CD8-positive, alpha-beta memory T cell (primary cell): ENCODE data around the gene MIPEP. TPM values are rescaled to one million over a fixed set of nuclear protein-coding genes. Genes with fewer than 3 reads are reported as not detected.

Source experiments
- CTCF ChIA-PET: fragments of 350-600 bp; sonication (Branson Sonifier 250); formaldehyde crosslinking; loops from one replicate; lab custom pipeline; 2021; ENCODE audit warnings: antibody characterized with exemption; lab: Charles Lee
- POLR2A ChIA-PET: fragments of 350-600 bp; sonication (Branson Sonifier 250); formaldehyde crosslinking; loops from one replicate; lab custom pipeline; 2021; ENCODE audit warnings: antibody characterized with exemption; lab: Charles Lee
- DNase-seq, 5 donors: peaks; one replicate each; pipeline versions ENCODE4 v3.0.0 to v3.0.0-alpha.2; 2020 to 2022; ENCODE audit warnings: mixed read lengths in 1 of 5
- H3K27ac ChIP-seq: one replicate; pipeline ENCODE4 v1.7.0; 2013; ENCODE audit warnings: low read depth, mild to moderate bottlenecking, low read length, moderate library complexity
- H3K27me3 ChIP-seq: 2 replicates; pipeline ENCODE4 v1.7.0; 2013; ENCODE audit warnings: low read length, mild to moderate bottlenecking; ENCODE audit not compliant: insufficient read depth, poor library complexity, severe bottlenecking
- H3K36me3 ChIP-seq: 2 replicates; pipeline ENCODE4 v1.7.0; 2013; ENCODE audit warnings: mild to moderate bottlenecking, low read length, moderate library complexity; ENCODE audit not compliant: insufficient read depth
- H3K4me1 ChIP-seq: 2 replicates; pipeline ENCODE4 v1.7.0; 2013; ENCODE audit warnings: mild to moderate bottlenecking, low read length, moderate library complexity; ENCODE audit not compliant: insufficient read depth
- H3K4me3 ChIP-seq: 2 replicates; pipeline ENCODE4 v1.7.0; 2013; ENCODE audit warnings: mild to moderate bottlenecking, low read length
- H3K9me3 ChIP-seq: 2 replicates; pipeline ENCODE4 v1.7.0; 2013; ENCODE audit warnings: mild to moderate bottlenecking, low read length
- H3K27ac Mint-ChIP-seq, 8 donors: one replicate each; pipeline ENCODE4 v1.8.0; 2020 to 2021; ENCODE audit warnings: mixed read lengths in 8 of 8, mild to moderate bottlenecking in 6 of 8, inconsistent platforms in 3 of 8, moderate library complexity in 3 of 8
- H3K27me3 Mint-ChIP-seq, 2 donors: one replicate each; pipeline ENCODE4 v1.8.0; 2020 to 2021; ENCODE audit warnings: mixed read lengths in 2 of 2, mild to moderate bottlenecking in 1 of 2, moderate library complexity in 1 of 2
- H3K36me3 Mint-ChIP-seq, 3 donors: one replicate each; pipeline ENCODE4 v1.8.0; 2020 to 2021; ENCODE audit warnings: mixed read lengths in 3 of 3, inconsistent platforms in 1 of 3, mild to moderate bottlenecking in 1 of 3
- H3K4me1 Mint-ChIP-seq, 3 donors: one replicate each; pipeline ENCODE4 v1.8.0; 2020 to 2021; ENCODE audit warnings: mixed read lengths in 3 of 3, inconsistent platforms in 1 of 3, mild to moderate bottlenecking in 1 of 3
- H3K4me3 Mint-ChIP-seq, 7 donors: one replicate each; pipeline ENCODE4 v1.8.0; 2020 to 2021; ENCODE audit warnings: mixed read lengths in 7 of 7, mild to moderate bottlenecking in 6 of 7, moderate library complexity in 4 of 7, inconsistent platforms in 2 of 7
- H3K9me3 Mint-ChIP-seq, 5 donors: one replicate each; pipeline ENCODE4 v1.8.0; 2020 to 2022; ENCODE audit warnings: mixed read lengths in 5 of 5, mild to moderate bottlenecking in 3 of 5, moderate library complexity in 2 of 5, inconsistent platforms in 1 of 5
- polyA plus RNA-seq: library from polyadenylated mRNA; unstranded; fragments of 300-500 nt; fragmentation: Illumina TruSeq; gene quantifications from one replicate; pipeline ENCODE4 v1.2.3, GENCODE V29; 2021
- total RNA-seq, 2 experiments: library from RNA; stranded (reverse); gene quantifications; one replicate each; pipeline ENCODE4 v1.2.3, GENCODE V29; 2021

MIPEP gene
- total and polyA plus RNA-seq, 3 experiments from 2014 or later: 17.9 to 23.7 (median 18.8) TPM

DNA sequence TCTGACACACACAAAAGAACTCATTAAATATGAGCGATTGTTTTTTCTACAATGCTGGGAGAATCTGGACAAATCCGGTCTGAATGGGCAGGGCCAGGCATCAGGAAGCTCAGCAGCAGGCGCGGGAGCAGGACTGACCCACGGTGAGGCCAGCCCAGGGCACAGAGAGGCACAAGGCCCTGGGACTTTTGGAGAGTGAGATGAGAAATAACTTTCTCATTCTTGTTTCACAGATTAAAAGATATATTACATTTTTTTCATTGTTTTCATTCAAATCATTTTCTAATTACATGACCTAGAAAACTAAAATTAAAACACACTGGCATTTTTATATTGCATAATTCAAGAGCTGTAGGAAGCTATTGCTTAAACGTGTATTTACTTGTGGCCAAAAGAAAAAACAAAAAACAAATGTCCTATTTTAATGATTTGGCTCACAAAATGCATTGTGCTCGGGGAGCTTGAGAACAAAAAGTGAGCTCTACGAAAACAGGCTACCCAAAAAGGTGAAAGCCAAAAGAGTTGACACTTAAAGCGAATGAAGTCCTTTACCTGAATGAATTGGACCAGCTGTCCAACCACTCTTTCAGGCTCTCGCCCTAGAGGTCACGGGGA lies 185.8 kb downstream of the MIPEP start:
- Mint-ChIP-seq H3K4me3 (no peak overlapping the region), H3K36me3 (no peaks in the 10 kb centered on the region), H3K4me1 (no peaks in the 10 kb centered on the region), H3K27me3 (peaks cover 3 to 9% of the 10 kb centered on the region in 2 donors), H3K9me3 (no peaks in the 10 kb centered on the region), H3K27ac (no peak overlapping the region)
- no peaks in the 10 kb centered on the region for H3K36me3 ChIP-seq
- H3K27ac ChIP-seq: no peak overlapping the region
- H3K27me3 ChIP-seq: no peaks in the 10 kb centered on the region
- POLR2A ChIA-PET: no interaction called here
- H3K9me3 ChIP-seq: no peaks in the 10 kb centered on the region
- H3K4me3 ChIP-seq: no peak overlapping the region
- no peak for DNase-seq
- H3K4me1 ChIP-seq: no peaks in the 10 kb centered on the region
- CTCF ChIA-PET: no interaction called here

DNA sequence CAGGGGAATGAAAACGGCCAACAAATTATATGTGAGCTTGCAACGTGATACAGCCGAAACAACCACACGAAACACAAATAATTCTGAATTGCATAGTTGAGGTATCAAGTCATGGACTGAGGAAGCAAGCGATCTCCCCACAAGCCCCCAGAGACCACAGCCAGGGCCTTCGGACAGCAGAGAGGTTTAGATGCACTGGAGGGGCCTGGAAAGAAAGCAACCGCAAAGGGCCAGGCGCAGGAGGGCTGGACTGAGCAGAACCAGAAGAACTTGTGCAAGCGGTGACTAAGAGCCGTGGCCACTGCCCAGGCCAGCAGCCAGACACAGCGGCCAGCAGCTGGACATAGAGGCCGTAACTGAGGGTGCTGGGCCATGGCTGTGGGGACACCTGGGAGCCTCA lies 187.6 kb downstream of the MIPEP start:
- Histone ChIP-seq H3K4me3 (no peak overlapping the region), H3K36me3 (no peaks in the 10 kb centered on the region), H3K4me1 (peaks cover 2% of the 10 kb centered on the region), H3K27me3 (no peaks in the 10 kb centered on the region), H3K9me3 (no peaks in the 10 kb centered on the region), H3K27ac (no peak overlapping the region)
- ChIA-PET CTCF (no interaction called here), POLR2A (no interaction called here)
- no peaks in the 10 kb centered on the region for H3K9me3 Mint-ChIP-seq
- H3K27ac Mint-ChIP-seq: no peak overlapping the region
- no peaks in the 10 kb centered on the region for H3K36me3 Mint-ChIP-seq
- DNase-seq: no peak
- peaks cover 3 to 9% of the 10 kb centered on the region in 2 donors for H3K27me3 Mint-ChIP-seq
- H3K4me1 Mint-ChIP-seq: peaks cover 0 to 4% (median under 1%) of the 10 kb centered on the region in 3 donors
- no peak overlapping the region for H3K4me3 Mint-ChIP-seq

DNA sequence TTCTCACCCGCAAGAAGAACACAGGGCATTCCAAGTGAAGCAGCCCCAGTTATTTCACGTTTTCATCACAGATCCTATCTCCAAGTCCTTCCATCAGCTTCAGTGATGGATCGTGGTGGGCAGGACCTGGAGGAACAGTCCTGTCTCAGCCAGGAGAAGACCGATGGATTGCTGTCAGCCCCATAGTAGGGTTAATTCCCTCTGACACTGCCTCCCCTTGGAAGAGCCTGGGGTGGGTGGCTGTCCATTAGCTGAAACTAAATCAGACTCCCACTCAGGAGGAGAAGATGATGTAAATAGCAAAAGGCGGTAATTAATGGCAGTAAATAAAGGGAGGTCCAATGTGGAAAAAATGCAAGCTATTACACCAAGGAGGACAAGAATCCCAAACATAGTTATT lies 188.0 kb downstream of the MIPEP start:
- no peaks in the 10 kb centered on the region for H3K9me3 ChIP-seq
- H3K36me3 Mint-ChIP-seq: no peaks in the 10 kb centered on the region
- no peaks in the 10 kb centered on the region for H3K9me3 Mint-ChIP-seq
- H3K27me3 ChIP-seq: no peaks in the 10 kb centered on the region
- ChIA-PET POLR2A (no interaction called here), CTCF (no interaction called here)
- H3K27me3 Mint-ChIP-seq: peaks cover 3 to 9% of the 10 kb centered on the region in 2 donors
- no peak overlapping the region for H3K4me3 Mint-ChIP-seq
- peaks cover 3 to 9% (median 5%) of the 10 kb centered on the region in 3 donors for H3K4me1 Mint-ChIP-seq
- DNase-seq: no peak
- H3K27ac ChIP-seq: no peak overlapping the region
- no peak overlapping the region for H3K4me3 ChIP-seq
- H3K27ac Mint-ChIP-seq: no peak overlapping the region
- H3K4me1 ChIP-seq: peaks cover 7% of the 10 kb centered on the region
- H3K36me3 ChIP-seq: no peaks in the 10 kb centered on the region

DNA sequence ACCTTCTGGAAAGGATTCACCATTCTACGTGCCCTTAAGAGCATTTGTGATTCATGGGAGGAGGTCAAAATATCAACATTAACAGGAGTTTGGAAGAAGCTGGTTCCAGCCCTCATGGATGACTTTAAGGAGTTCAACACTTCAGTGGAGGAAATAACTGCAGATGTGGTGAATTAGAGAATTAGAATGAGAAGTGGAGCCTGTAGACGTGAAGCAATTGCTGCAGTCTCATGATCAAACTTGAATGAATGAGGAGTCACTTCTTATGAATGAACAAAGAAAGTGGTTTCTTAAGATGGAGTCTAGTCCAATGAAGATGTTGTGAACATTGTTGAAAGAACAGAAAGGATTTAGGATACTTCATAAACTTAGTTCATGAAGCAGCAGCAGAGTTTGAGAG lies 189.9 kb downstream of the MIPEP start:
- H3K4me1 ChIP-seq: peaks cover 9% of the 10 kb centered on the region
- Mint-ChIP-seq H3K27me3 (peaks cover 0 to 4% of the 10 kb centered on the region in 2 donors), H3K4me1 (peaks cover 9 to 19% (median 10%) of the 10 kb centered on the region in 3 donors), H3K27ac (no peak overlapping the region), H3K36me3 (peaks cover 0 to 2% (median 0%) of the 10 kb centered on the region in 3 donors), H3K4me3 (no peak overlapping the region), H3K9me3 (no peaks in the 10 kb centered on the region)
- H3K9me3 ChIP-seq: no peaks in the 10 kb centered on the region
- no peak for DNase-seq
- H3K27me3 ChIP-seq: no peaks in the 10 kb centered on the region
- POLR2A ChIA-PET: no interaction called here
- CTCF ChIA-PET: no interaction called here
- no peaks in the 10 kb centered on the region for H3K36me3 ChIP-seq
- H3K4me3 ChIP-seq: no peak overlapping the region
- H3K27ac ChIP-seq: no peak overlapping the region

DNA sequence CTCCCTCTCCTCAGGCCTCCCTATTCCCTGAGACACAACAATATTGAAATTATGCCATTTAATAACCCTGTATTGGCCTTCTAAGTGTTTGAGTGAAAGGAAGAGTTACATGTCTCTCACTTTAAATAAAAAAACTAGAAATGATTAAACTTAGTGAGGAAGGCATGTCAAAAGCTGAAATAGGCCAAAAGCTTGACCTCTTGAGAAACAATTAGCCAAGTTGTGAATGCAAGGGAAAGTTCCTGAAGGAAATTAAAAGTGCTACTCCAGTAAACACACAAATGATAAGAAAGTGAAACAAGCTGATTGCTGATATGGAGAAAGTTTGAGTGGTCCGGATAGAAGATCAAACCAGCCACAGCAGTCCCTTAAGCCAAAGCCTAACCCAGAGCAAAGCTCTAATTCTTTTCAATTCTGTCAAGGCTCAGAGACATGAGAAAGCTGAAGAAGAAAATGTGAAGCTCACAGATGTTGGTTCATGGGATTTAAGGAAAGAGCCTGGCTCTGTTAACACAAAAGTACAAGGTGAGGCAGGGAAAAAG lies 191.4 kb downstream of the MIPEP start:
- ChIA-PET CTCF (no interaction called here), POLR2A (no interaction called here)
- Mint-ChIP-seq H3K4me3 (no peak overlapping the region), H3K27me3 (peaks cover 0 to 4% of the 10 kb centered on the region in 2 donors), H3K9me3 (no peaks in the 10 kb centered on the region), H3K4me1 (peaks cover 9 to 19% (median 10%) of the 10 kb centered on the region in 3 donors), H3K27ac (peak overlapping the region in 2 of 8 donors; percentile 36 to 62), H3K36me3 (peaks cover 0 to 2% (median 0%) of the 10 kb centered on the region in 3 donors)
- Histone ChIP-seq H3K4me1 (peaks cover 9% of the 10 kb centered on the region), H3K9me3 (no peaks in the 10 kb centered on the region), H3K4me3 (no peak overlapping the region), H3K36me3 (no peaks in the 10 kb centered on the region), H3K27me3 (no peaks in the 10 kb centered on the region), H3K27ac (no peak overlapping the region)
- no peak for DNase-seq

DNA sequence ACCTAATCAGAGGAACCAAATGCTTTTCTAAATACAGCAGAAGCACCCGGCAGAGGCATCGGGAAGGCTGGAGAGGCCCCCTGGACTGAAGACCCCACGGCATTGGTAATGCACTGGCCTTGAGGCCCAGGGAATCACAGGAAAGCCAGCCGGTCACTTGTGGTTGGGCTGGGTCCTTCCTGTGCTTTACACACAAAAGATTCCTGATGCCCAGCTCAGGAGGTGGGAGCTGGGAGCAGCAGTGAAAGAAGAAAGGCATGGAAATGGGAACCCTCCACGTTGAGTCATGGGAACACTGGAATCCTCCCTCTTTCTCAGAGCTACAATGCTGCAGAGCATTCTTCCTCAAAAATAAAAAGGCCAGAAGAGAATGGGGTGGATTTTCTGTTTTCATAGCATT lies 192.6 kb downstream of the MIPEP start:
- Mint-ChIP-seq H3K27ac (peak overlapping the region in 7 of 8 donors; percentile 68 to 98 (median 95)), H3K9me3 (no peaks in the 10 kb centered on the region), H3K27me3 (peaks cover 0 to 4% of the 10 kb centered on the region in 2 donors), H3K4me3 (peak overlapping the region in 6 of 7 donors; percentile 35 to 91 (median 86)), H3K4me1 (peaks cover 9 to 19% (median 10%) of the 10 kb centered on the region in 3 donors), H3K36me3 (peaks cover 0 to 2% (median 0%) of the 10 kb centered on the region in 3 donors)
- Histone ChIP-seq H3K36me3 (no peaks in the 10 kb centered on the region), H3K9me3 (no peaks in the 10 kb centered on the region), H3K27me3 (no peaks in the 10 kb centered on the region), H3K4me3 (peak overlapping the region; percentile 4), H3K27ac (no peak overlapping the region), H3K4me1 (peaks cover 9% of the 10 kb centered on the region)
- no peak for DNase-seq
- ChIA-PET CTCF (no interaction called here), POLR2A (no interaction called here)

DNA sequence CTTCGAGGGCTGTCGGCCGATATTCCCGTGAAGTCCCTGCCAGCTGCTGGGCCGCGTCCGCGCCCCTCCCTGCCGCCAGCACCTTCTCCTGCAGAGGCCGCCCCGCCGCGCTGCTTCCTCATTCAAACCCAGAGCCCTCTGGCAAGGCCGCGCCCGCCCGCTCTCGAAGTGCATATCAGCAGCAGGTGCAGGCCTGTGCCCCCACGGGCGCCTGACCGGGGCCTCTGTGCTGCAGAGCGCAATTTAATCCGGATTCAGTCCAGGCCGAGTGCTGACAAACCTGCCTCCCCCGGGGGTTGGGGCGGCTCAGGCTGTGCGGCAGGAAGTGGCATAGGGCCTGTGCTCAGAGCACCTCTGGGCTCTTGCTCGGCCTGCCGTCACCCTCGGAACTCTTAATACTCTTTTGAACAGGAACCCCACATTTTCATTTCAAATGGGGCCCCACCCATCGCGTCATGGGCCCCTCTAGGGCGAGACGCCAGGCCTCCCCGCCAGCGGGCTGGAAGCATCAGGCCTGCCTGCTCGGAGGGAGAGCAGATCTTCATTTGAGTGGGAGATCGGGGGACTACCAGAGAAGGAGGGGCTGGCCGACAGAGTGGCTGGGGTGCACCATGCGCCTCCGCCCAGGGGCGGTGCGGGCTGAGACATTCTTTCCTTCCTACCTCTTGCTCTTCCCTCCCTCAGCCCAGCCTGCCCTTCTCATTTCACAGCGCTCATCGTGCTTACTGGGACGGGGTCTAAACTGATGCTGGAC lies 193.3 kb downstream of the MIPEP start:
- POLR2A ChIA-PET: interaction anchor here (0.7 kb wide), 1 partner anchor 27 kb away, joined by 3 read pairs; no protein-coding TSS in a partner anchor
- Mint-ChIP-seq H3K9me3 (no peaks in the 10 kb centered on the region), H3K4me3 (peak overlapping the region; percentile 35 to 91 (median 87))

DNA sequence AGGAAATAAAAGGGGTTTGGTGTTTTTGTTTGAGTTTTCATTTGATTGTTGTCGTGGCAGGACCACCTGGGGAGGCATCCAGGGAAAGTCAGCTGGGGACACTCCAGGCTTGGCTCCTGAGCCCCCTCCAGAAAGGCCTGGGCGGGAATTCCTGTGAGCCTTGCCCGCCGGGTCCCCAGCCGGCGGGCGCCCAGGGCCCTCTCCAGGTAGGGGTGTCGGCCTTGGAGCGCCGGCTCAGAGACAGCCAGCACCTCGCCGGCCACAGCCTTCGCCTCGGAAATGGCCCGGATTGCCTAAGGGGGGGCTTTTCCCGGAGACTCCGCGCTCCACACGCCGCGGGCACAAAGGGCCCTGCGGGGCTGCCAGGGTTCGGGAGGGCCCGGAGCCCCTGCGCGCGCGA lies 194.0 kb downstream of the MIPEP start:
- Histone ChIP-seq H3K27me3 (no peaks in the 10 kb centered on the region), H3K4me1 (peaks cover 9% of the 10 kb centered on the region), H3K9me3 (no peaks in the 10 kb centered on the region), H3K36me3 (no peaks in the 10 kb centered on the region), H3K27ac (no peak overlapping the region), H3K4me3 (no peak overlapping the region)
- Mint-ChIP-seq H3K27me3 (no peaks in the 10 kb centered on the region), H3K36me3 (peaks cover 0 to 2% (median 0%) of the 10 kb centered on the region in 3 donors), H3K4me3 (peak overlapping the region in 4 of 7 donors; percentile 0 to 42 (median 14)), H3K27ac (peak overlapping the region in 1 of 8 donors; percentile 62), H3K4me1 (peaks cover 9 to 19% (median 10%) of the 10 kb centered on the region in 3 donors), H3K9me3 (no peaks in the 10 kb centered on the region)
- CTCF ChIA-PET: no interaction called here
- DNase-seq: no peak
- POLR2A ChIA-PET: interaction anchor here (0.7 kb wide), 1 partner anchor 28 kb away, joined by 3 read pairs; no protein-coding TSS in a partner anchor

More for the DNA sequence above, 193.3 kb downstream of the MIPEP start:
- Mint-ChIP-seq H3K27me3 (peaks cover 0 to 4% of the 10 kb centered on the region in 2 donors), H3K4me1 (peaks cover 9 to 19% (median 10%) of the 10 kb centered on the region in 3 donors), H3K27ac (peak overlapping the region; percentile 68 to 98 (median 95)), H3K36me3 (peaks cover 0 to 2% (median 0%) of the 10 kb centered on the region in 3 donors)
- Histone ChIP-seq H3K4me3 (peak overlapping the region; percentile 4), H3K36me3 (no peaks in the 10 kb centered on the region), H3K4me1 (peaks cover 9% of the 10 kb centered on the region), H3K27me3 (no peaks in the 10 kb centered on the region), H3K9me3 (no peaks in the 10 kb centered on the region), H3K27ac (no peak overlapping the region)
- CTCF ChIA-PET: no interaction called here
- DNase-seq: peak; percentile 19 to 79 (median 65)
